Uterus (tissue), 4 donors: ENCODE data around the gene CERS6. TPM values are rescaled to one million over a fixed set of nuclear protein-coding genes. Genes with fewer than 3 reads are reported as not detected.

Source experiments
- DNase-seq, 2 donors: peaks; one replicate each; pipeline ENCODE4 v3.0.0-alpha.2; 2019 to 2020
- H3K27ac ChIP-seq, 2 donors: fragments of 200-600 bp; sonication (generic); 1 replicate in 1 of 2; 2 replicates in 1 of 2; pipeline ENCODE4 v1.5.1; 2016 to 2018
- H3K27me3 ChIP-seq, 2 donors: fragments of 200-600 bp; sonication (generic); one replicate each; pipeline ENCODE4 v1.5.1; 2018 to 2019; ENCODE audit warnings: control low read depth in 1 of 2
- H3K36me3 ChIP-seq, 2 donors: fragments of 200-600 bp; sonication (generic); one replicate each; pipeline ENCODE4 v1.5.1; 2019; ENCODE audit warnings: control low read depth in 1 of 2
- H3K4me1 ChIP-seq, 2 donors: fragments of 200-600 bp; sonication (generic); one replicate each; pipeline ENCODE4 v1.5.1; 2018 to 2019; ENCODE audit warnings: control low read depth in 1 of 2
- H3K4me3 ChIP-seq, 2 donors: fragments of 200-600 bp; sonication (generic); 1 replicate in 1 of 2; 2 replicates in 1 of 2; pipeline ENCODE4 v1.5.1; 2018 to 2019; ENCODE audit warnings: mild to moderate bottlenecking in 1 of 2
- H3K9me3 ChIP-seq, 2 donors: fragments of 200-600 bp; sonication (generic); one replicate each; pipeline ENCODE4 v1.5.1; 2019; ENCODE audit warnings: control low read depth in 1 of 2
- CTCF ChIP-seq, 4 experiments: fragments of 200-600 bp in 2 of 4; fragments of 450-650 bp in 2 of 4; sonication (generic) in 2 of 4; IDR thresholded peaks; one replicate each; pipeline ENCODE4 v1.5.1; 2016 to 2019; ENCODE audit warnings: antibody characterized with exemption in 4 of 4, mild to moderate bottlenecking in 2 of 4, moderate library complexity in 1 of 4
- POLR2A ChIP-seq, 2 donors: fragments of 450-650 bp; IDR thresholded peaks; one replicate each; pipeline ENCODE4 v1.6.1; 2016; ENCODE audit warnings: antibody characterized with exemption in 2 of 2, mild to moderate bottlenecking in 1 of 2, moderate library complexity in 1 of 2
- intact Hi-C: fragments of 100-400 bp; cut with DNase I; formaldehyde crosslinking; loops from one replicate; pipeline ENCODE4 v1.15.1; 2023; ENCODE audit warnings: low total_unique reads
- total RNA-seq, 4 donors: library from RNA; depleted of rRNA in 3 of 4; stranded (reverse); fragments of >200 nt in 3 of 4; gene quantifications; one replicate each; pipeline versions ENCODE4 v1.1.0 to v1.2.4, GENCODE V29; 2014 to 2023
- donor health status: DM: yes; HTN: yes; CAD: no.

CERS6 gene
- total RNA-seq, 4 donors from 2014 or later: 20.0 to 47.2 (median 26.6) TPM

GRCh38 chr2:168441214-168441872 is 14.7 kb upstream of the CERS6 start:
- Histone ChIP-seq H3K36me3 (no peaks in the 10 kb centered on the region), H3K27ac (no peak overlapping the region), H3K27me3 (no peaks in the 10 kb centered on the region), H3K4me3 (no peak overlapping the region), H3K4me1 (no peaks in the 10 kb centered on the region), H3K9me3 (no peaks in the 10 kb centered on the region)
- TF ChIP-seq POLR2A (IDR thresholded peaks at IDR 0.05) (no peak), CTCF (IDR thresholded peaks at IDR 0.05) (no peak)
- DNase-seq: no peak
- intact Hi-C loops: no loop called here

GRCh38 chr2:168443818-168444217 is 12.3 kb upstream of the CERS6 start:
- intact Hi-C loops: no loop called here
- no peaks in the 10 kb centered on the region for H3K27me3 ChIP-seq
- H3K27ac ChIP-seq: no peak overlapping the region
- H3K4me1 ChIP-seq: no peaks in the 10 kb centered on the region
- no peak for TF ChIP-seq CTCF (IDR thresholded peaks at IDR 0.05)
- no peak for TF ChIP-seq POLR2A (IDR thresholded peaks at IDR 0.05)
- H3K36me3 ChIP-seq: no peaks in the 10 kb centered on the region
- H3K4me3 ChIP-seq: no peak overlapping the region
- DNase-seq: no peak
- H3K9me3 ChIP-seq: no peaks in the 10 kb centered on the region

GRCh38 chr2:168445960-168446359 is 10.1 kb upstream of the CERS6 start:
- no peak overlapping the region for H3K4me3 ChIP-seq
- H3K4me1 ChIP-seq: no peaks in the 10 kb centered on the region
- no peaks in the 10 kb centered on the region for H3K36me3 ChIP-seq
- no peaks in the 10 kb centered on the region for H3K27me3 ChIP-seq
- H3K9me3 ChIP-seq: no peaks in the 10 kb centered on the region
- no peak for TF ChIP-seq CTCF (IDR thresholded peaks at IDR 0.05)
- TF ChIP-seq POLR2A (IDR thresholded peaks at IDR 0.05): no peak
- DNase-seq: no peak
- no peak overlapping the region for H3K27ac ChIP-seq
- intact Hi-C loops: no loop called here

- intact Hi-C loops: no loop called here
- H3K27ac ChIP-seq: no peak overlapping the region
- no peaks in the 10 kb centered on the region for H3K4me1 ChIP-seq
- no peak overlapping the region for H3K4me3 ChIP-seq
- H3K27me3 ChIP-seq: no peaks in the 10 kb centered on the region
- TF ChIP-seq CTCF (IDR thresholded peaks at IDR 0.05) (no peak), POLR2A (IDR thresholded peaks at IDR 0.05) (no peak)
- no peaks in the 10 kb centered on the region for H3K36me3 ChIP-seq
- no peaks in the 10 kb centered on the region for H3K9me3 ChIP-seq
- no peak for DNase-seq
Measured at GRCh38 chr2:168448980-168449379, 7.1 kb upstream of the CERS6 start.

- no peaks in the 10 kb centered on the region for H3K9me3 ChIP-seq
- H3K27ac ChIP-seq: no peak overlapping the region
- H3K4me1 ChIP-seq: no peaks in the 10 kb centered on the region
- TF ChIP-seq POLR2A (IDR thresholded peaks at IDR 0.05) (no peak), CTCF (IDR thresholded peaks at IDR 0.05) (no peak)
- no peaks in the 10 kb centered on the region for H3K36me3 ChIP-seq
- no peak for DNase-seq
- no peaks in the 10 kb centered on the region for H3K27me3 ChIP-seq
- intact Hi-C loops: no loop called here
- no peak overlapping the region for H3K4me3 ChIP-seq
Measured at GRCh38 chr2:168449419-168449818, 6.7 kb upstream of the CERS6 start.
